NT2/D1 (cell line): ENCODE measurements around the gene CAMTA1.

Experiments
- SUZ12 ChIP-seq: IDR thresholded peaks from 2 replicates; pipeline ENCODE4 v1.6.1; 2011; ENCODE audit not compliant: insufficient read length, insufficient read depth; ENCODE audit errors: extremely low read depth
- YY1 ChIP-seq: IDR thresholded peaks from 2 replicates; pipeline ENCODE4 v1.6.1; 2011; ENCODE audit not compliant: insufficient read length, insufficient read depth
- ZNF274 ChIP-seq: IDR thresholded peaks from 2 replicates; pipeline ENCODE4 v1.6.1; 2011; ENCODE audit warnings: mild to moderate bottlenecking, low read depth, low read length

DNA sequence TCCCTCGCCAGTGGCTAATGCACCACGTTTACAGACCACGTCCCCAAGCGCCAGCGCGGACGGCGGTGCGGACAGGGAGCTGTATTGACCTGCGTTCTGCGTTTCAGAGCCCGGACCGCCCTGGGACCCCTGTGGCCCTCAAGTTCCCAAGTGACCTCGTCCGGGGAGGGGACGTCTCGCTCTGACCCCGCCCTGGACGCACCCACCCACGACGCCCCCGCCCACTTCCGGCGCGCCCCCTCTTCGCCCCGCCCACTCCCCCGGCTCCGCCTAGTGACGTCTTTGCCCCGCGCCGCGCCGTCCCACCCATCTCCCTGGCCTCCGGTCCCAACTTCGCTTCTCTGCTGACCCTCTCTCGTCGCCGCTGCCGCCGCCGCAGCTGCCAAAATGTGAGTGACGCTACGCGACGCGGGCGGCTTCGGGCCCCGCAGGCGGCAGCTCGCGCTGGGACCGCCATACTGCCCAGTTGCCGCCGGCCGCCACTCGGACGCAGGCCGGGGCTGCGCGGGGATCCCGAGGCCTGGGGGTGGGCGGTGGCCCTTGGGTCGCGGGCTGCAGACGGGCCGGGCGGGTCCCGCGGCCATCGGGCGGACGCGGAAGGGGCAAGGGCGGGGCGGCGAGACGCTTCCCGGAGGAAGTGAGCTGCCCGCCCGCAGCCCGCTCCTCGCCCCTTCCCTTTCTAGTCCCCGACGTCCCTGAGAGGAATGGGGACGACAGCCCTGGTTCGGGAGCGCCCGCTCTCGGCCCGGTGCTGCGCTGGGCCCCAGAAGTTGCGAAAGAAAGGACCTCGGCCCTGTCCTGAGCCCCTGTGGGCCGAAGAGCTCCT, 986.0 kb downstream of the CAMTA1 start, which contains the start of gene VAMP3:
- TF ChIP-seq ZNF274: no peak
- no peak for TF ChIP-seq SUZ12
- no peak for TF ChIP-seq YY1
